ENCODE measurements around the gene TIRAP. TPM values are rescaled to one million over a fixed set of nuclear protein-coding genes. Genes with fewer than 3 reads are reported as not detected.

TIRAP gene
- total and polyA plus RNA-seq, 2 of the 8 experiments (the other 6 are each of a cell fraction or from before 2014, with no cell fraction given): 5.3 TPM

GRCh38 chr11:126277322-126277721, 5.6 kb upstream of the TIRAP start:
- Histone ChIP-seq H3K9me3 (ENCODE audit: insufficient read depth in 2 of 2, low read depth in 1 of 2, low read length in 1 of 2) (no peaks in the 10 kb centered on the region; a peak in 1 of 4 replicates), H3K79me2 (ENCODE audit: control insufficient read depth in 1 of 2, insufficient read depth in 2 of 2, low read length in 2 of 2) (no peaks in the 10 kb centered on the region), H3K4me3 (ENCODE audit: extremely low read depth in 1 of 4, insufficient read depth in 2 of 4, low read depth in 3 of 4, low read length in 4 of 4) (no peak overlapping the region), H3K79me1 (ENCODE audit: low read depth, low read length) (peaks cover 4% of the 10 kb centered on the region), H3K36me3 (ENCODE audit: control insufficient read depth in 2 of 4, insufficient read depth in 4 of 4, low read length in 3 of 4) (peaks cover 17 to 50% (median 30%) of the 10 kb centered on the region in 4 experiments; a peak in 7 of 8 replicates), H2BK120ac (replicated peaks; ENCODE audit: low read depth, low read length) (no peak overlapping the region), H4K5ac (ENCODE audit: insufficient read length, low read depth, low read length) (no peak overlapping the region), H2BK15ac (ENCODE audit: low read length) (no peak overlapping the region), H3K4me1 (replicated peaks in 1 of 4; ENCODE audit: control insufficient read depth in 3 of 4, insufficient read depth in 4 of 4, low read length in 3 of 4) (peaks cover 0 to 6% (median 2%) of the 10 kb centered on the region in 4 experiments; a peak in 4 of 7 replicates), H3K9ac (replicated peaks in 1 of 4; ENCODE audit: extremely low read depth in 1 of 4, low read depth in 3 of 4, low read length in 3 of 4) (no peak overlapping the region), H4K20me1 (replicated peaks in 1 of 2; ENCODE audit: control insufficient read depth in 1 of 2, insufficient read depth in 2 of 2, low read length in 2 of 2) (peaks cover 2 to 11% of the 10 kb centered on the region in 2 experiments), H2AK5ac (ENCODE audit: low read depth, low read length) (no peak overlapping the region), H2BK20ac (ENCODE audit: low read length) (no peak overlapping the region), H3K56ac (replicated peaks; ENCODE audit: insufficient read length, low read depth, low read length) (no peak overlapping the region), H2BK12ac (ENCODE audit: low read depth, low read length) (no peak overlapping the region), H3K18ac (ENCODE audit: extremely low read depth, low read length) (no peak overlapping the region), H3K4ac (replicated peaks; ENCODE audit: insufficient read length, low read depth, low read length) (no peak overlapping the region), H3K23ac (ENCODE audit: insufficient read length) (no peak overlapping the region), H3K14ac (ENCODE audit: insufficient read length) (no peak overlapping the region), H3K4me2 (ENCODE audit: insufficient read depth in 1 of 2, low read depth in 2 of 2, low read length in 2 of 2) (no peak overlapping the region), H3K27ac (ENCODE audit: low read depth, low read length) (no peak overlapping the region), H4K91ac (replicated peaks; ENCODE audit: insufficient read length, low read length) (no peak overlapping the region), H2AFZ (ENCODE audit: low read length) (no peak overlapping the region), H2BK5ac (ENCODE audit: low read depth, low read length) (0 out of 2 replicates have a peak overlapping the region, but pooled peaks have one; percentile 5), H4K8ac (ENCODE audit: extremely low read depth, insufficient read depth, low read length) (no peak overlapping the region; the same call in 1 of the 2 replicates), H3K23me2 (ENCODE audit: low read depth, low read length) (peaks cover 1% of the 10 kb centered on the region; the same call in 1 of the 2 replicates), H3K27me3 (replicated peaks in 1 of 4; ENCODE audit: control insufficient read depth in 3 of 4, extremely low read depth in 1 of 4, insufficient read depth in 3 of 4, low read length in 3 of 4) (peaks cover 0 to 5% (median 0%) of the 10 kb centered on the region in 4 experiments; a peak in 3 of 7 replicates)
- CTCF ChIA-PET (ENCODE audit: partially characterized antibody): interaction anchor here (1.5 kb wide), 1 partner anchor 9 kb away, joined by 3 read pairs; no protein-coding TSS in a partner anchor
- DNase-seq (ENCODE audit: low read depth in 1 of 2, low spot score in 2 of 2) (no peak), FAIRE-seq (no peak)
- POLR2A ChIA-PET (ENCODE audit: partially characterized antibody): interaction anchor here (1.6 kb wide), 1 partner anchor 9 kb away, joined by 3 read pairs; no protein-coding TSS in a partner anchor
- no peak for TF ChIP-seq PHF8 (conservative IDR thresholded peaks at IDR 0.05; ENCODE audit: low read depth, low read length)
- 94% methylated on average over 11 of the region's 11 CpGs; no CpG with 5 or more reads in 1 of the 2 experiments for WGBS, 2 experiments (ENCODE audit: extremely low coverage in 1 of 2, insufficient coverage in 1 of 2, insufficient read length in 1 of 2, insufficient replicate concordance in 2 of 2, low coverage in 1 of 2, low lambda C conversion rate in 2 of 2, missing lambda C conversion rate in 1 of 2)

Data from H1 (cell line).